ENCODE results near the gene FBRS. TPM values are rescaled to one million over a fixed set of nuclear protein-coding genes. Genes with fewer than 3 reads are reported as not detected.

FBRS gene
- total and polyA plus RNA-seq, 2 of the 13 experiments (the other 11 are each of a cell fraction or from before 2014, with no cell fraction given) = 13.7 to 16.2 TPM

DNA sequence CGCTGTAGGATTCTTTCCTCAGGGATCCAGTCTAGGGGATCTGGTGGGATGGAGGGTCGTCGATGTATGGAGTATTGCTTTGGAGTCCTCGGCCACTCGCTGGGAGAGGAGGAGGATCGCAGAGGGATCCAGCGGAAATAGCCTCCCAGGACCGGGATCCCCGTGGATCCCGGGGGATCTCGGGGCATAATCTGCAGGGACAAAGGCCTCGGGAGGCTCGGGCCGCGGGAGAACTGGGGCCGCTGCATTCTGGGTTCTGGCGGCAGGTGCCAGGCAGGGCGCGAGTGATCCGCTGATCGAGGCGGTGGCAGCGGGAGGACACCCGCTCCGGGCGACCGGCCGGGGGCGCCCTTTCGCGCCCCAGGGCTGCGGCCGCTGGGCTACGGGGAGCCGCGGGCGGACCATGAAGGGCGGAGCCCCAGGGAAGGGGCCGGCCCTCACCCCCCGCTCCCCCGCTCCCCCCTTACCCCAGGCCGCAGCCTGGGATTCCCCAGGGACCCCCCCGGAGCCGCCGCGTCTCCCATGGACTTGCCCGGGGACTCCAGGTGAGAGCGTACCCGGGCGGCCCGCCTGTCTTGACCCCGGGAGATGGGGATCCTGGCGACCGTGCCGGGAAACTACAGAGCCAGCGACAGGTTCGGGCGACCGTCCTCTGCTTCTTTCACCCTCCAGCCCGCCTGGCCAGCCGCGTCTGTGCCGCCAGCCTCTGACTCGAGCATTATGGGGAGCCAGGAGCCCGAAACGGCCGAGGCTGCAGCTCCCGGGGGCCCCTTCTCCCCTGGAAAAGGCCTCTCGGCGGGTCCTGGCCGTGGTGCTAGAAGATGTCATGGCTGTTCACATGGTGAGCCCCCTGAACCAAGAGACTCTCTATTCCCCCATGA lies 6.9 kb upstream of the FBRS start (continued):
- TF ChIP-seq, protein P1, sequence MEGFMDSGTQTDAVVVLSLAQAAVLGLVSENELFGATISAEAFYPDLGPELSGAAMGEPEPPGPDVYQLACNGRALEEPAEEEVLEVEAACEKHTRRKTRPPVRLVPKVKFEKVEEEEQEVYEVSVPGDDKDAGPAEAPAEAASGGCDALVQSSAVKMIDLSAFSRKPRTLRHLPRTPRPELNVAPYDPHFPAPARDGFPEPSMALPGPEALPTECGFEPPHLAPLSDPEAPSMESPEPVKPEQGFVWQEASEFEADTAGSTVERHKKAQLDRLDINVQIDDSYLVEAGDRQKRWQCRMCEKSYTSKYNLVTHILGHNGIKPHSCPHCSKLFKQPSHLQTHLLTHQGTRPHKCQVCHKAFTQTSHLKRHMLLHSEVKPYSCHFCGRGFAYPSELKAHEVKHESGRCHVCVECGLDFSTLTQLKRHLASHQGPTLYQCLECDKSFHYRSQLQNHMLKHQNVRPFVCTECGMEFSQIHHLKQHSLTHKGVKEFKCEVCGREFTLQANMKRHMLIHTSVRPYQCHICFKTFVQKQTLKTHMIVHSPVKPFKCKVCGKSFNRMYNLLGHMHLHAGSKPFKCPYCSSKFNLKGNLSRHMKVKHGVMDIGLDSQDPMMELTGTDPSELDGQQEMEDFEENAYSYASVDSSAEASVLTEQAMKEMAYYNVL (CRISPR knock-in tag; IDR thresholded peaks at IDR 0.05; ENCODE audit: borderline replicate concordance) = no peak
- TF ChIP-seq, protein P2, sequence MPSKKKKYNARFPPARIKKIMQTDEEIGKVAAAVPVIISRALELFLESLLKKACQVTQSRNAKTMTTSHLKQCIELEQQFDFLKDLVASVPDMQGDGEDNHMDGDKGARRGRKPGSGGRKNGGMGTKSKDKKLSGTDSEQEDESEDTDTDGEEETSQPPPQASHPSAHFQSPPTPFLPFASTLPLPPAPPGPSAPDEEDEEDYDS (CRISPR knock-in tag; IDR thresholded peaks at IDR 0.05) = no peak
- TF ChIP-seq, protein P3, sequence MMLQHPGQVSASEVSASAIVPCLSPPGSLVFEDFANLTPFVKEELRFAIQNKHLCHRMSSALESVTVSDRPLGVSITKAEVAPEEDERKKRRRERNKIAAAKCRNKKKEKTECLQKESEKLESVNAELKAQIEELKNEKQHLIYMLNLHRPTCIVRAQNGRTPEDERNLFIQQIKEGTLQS (CRISPR knock-in tag; IDR thresholded peaks at IDR 0.05) = no peak; the same call in 1 of the 2 replicates
- TF ChIP-seq XRCC5 (optimal IDR thresholded peaks at IDR 0.05; ENCODE audit: low read length) = no peak
- no peak for TF ChIP-seq ZFAT (CRISPR knock-in tag; conservative IDR thresholded peaks at IDR 0.05)
- peak; percentile 28; the same call in 1 of the 2 replicates for TF ChIP-seq ZNF546 (CRISPR knock-in tag; conservative IDR thresholded peaks at IDR 0.05)
- TF ChIP-seq, protein P4, sequence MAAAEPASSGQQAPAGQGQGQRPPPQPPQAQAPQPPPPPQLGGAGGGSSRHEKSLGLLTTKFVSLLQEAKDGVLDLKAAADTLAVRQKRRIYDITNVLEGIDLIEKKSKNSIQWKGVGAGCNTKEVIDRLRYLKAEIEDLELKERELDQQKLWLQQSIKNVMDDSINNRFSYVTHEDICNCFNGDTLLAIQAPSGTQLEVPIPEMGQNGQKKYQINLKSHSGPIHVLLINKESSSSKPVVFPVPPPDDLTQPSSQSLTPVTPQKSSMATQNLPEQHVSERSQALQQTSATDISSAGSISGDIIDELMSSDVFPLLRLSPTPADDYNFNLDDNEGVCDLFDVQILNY (CRISPR knock-in tag; conservative IDR thresholded peaks at IDR 0.05) = peak; percentile 92
- TF ChIP-seq ZNF607 (CRISPR knock-in tag; IDR thresholded peaks at IDR 0.05; ENCODE audit: borderline replicate concordance) = peak; percentile 60; the same call in 1 of the 2 replicates
- TF ChIP-seq, protein P5, sequence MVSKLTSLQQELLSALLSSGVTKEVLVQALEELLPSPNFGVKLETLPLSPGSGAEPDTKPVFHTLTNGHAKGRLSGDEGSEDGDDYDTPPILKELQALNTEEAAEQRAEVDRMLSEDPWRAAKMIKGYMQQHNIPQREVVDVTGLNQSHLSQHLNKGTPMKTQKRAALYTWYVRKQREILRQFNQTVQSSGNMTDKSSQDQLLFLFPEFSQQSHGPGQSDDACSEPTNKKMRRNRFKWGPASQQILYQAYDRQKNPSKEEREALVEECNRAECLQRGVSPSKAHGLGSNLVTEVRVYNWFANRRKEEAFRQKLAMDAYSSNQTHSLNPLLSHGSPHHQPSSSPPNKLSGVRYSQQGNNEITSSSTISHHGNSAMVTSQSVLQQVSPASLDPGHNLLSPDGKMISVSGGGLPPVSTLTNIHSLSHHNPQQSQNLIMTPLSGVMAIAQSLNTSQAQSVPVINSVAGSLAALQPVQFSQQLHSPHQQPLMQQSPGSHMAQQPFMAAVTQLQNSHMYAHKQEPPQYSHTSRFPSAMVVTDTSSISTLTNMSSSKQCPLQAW (CRISPR knock-in tag; IDR thresholded peaks at IDR 0.05) = 0 out of 2 replicates have a peak, but pooled peaks have one; percentile 3
- no peak for TF ChIP-seq CBX1 (IDR thresholded peaks at IDR 0.05; ENCODE audit: low read depth)
- TF ChIP-seq KDM3A (CRISPR knock-in tag; IDR thresholded peaks at IDR 0.05; ENCODE audit: low read depth) = 0 out of 2 replicates have a peak, but pooled peaks have one; percentile 23
- no peak for TF ChIP-seq CBX2 (IDR thresholded peaks at IDR 0.05; ENCODE audit: low read depth, low read length)
- TF ChIP-seq CBX2 (CRISPR knock-in tag; IDR thresholded peaks at IDR 0.05; ENCODE audit: low read depth) = no peak
- peak; percentile 47; the same call in 1 of the 2 replicates for TF ChIP-seq MED1 (CRISPR knock-in tag; IDR thresholded peaks at IDR 0.05)
- TF ChIP-seq ISL2 (CRISPR knock-in tag; IDR thresholded peaks at IDR 0.05) = 0 out of 2 replicates have a peak, but pooled peaks have one; percentile 40
- TF ChIP-seq FOXJ3 (CRISPR knock-in tag; IDR thresholded peaks at IDR 0.05; ENCODE audit: borderline replicate concordance) = 0 out of 2 replicates have a peak, but pooled peaks have one; percentile 46
- no peak for TF ChIP-seq TCF12 (IDR thresholded peaks at IDR 0.05)
- TF ChIP-seq TCF12 (CRISPR knock-in tag; IDR thresholded peaks at IDR 0.05) = no peak
- TF ChIP-seq SATB2 (CRISPR knock-in tag; IDR thresholded peaks at IDR 0.05) = peak; percentile 60; the same call in 1 of the 2 replicates
- TF ChIP-seq, protein P6, sequence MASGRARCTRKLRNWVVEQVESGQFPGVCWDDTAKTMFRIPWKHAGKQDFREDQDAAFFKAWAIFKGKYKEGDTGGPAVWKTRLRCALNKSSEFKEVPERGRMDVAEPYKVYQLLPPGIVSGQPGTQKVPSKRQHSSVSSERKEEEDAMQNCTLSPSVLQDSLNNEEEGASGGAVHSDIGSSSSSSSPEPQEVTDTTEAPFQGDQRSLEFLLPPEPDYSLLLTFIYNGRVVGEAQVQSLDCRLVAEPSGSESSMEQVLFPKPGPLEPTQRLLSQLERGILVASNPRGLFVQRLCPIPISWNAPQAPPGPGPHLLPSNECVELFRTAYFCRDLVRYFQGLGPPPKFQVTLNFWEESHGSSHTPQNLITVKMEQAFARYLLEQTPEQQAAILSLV (CRISPR knock-in tag; IDR thresholded peaks at IDR 0.05; ENCODE audit: borderline replicate concordance) = no peak
- TF ChIP-seq SALL1 (CRISPR knock-in tag; IDR thresholded peaks at IDR 0.05) = peak; percentile 59; the same call in 1 of the 2 replicates
- TF ChIP-seq ARID2 (CRISPR knock-in tag; IDR thresholded peaks at IDR 0.05; ENCODE audit: borderline replicate concordance) = peak; percentile 66; the same call in 1 of the 2 replicates
- TF ChIP-seq, protein P7, sequence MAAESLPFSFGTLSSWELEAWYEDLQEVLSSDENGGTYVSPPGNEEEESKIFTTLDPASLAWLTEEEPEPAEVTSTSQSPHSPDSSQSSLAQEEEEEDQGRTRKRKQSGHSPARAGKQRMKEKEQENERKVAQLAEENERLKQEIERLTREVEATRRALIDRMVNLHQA (CRISPR knock-in tag; IDR thresholded peaks at IDR 0.05) = no peak
